ENCODE results near the gene GNB2.
"Not testable (repeated sequence)": the region's sequence is repeated elsewhere in the genome, so short reads cannot be mapped to it uniquely, and the experiment has no call there.

GNB2 gene

GRCh38 chr7:100692578-100692961 lies 19.0 kb downstream of the GNB2 start:
- no peak for DNase-seq (ENCODE audit: extremely low read depth, low read depth)
- H3K4me3 ChIP-seq (replicated peaks; ENCODE audit: low read depth, low read length) = peak overlapping the region; percentile 91
- TF ChIP-seq CTCF (IDR thresholded peaks at IDR 0.05; ENCODE audit: low read depth, low read length, missing control alignments) = no peak

- no peak for DNase-seq (ENCODE audit: extremely low read depth, low read depth)
- TF ChIP-seq CTCF (IDR thresholded peaks at IDR 0.05; ENCODE audit: low read depth, low read length, missing control alignments) = no peak
- peak overlapping the region; percentile 91 for H3K4me3 ChIP-seq (replicated peaks; ENCODE audit: low read depth, low read length)
These were observed 20.0 kb downstream of the GNB2 start for GRCh38 chr7:100693312-100694097.

GRCh38 chr7:100694098-100694745 lies 20.7 kb downstream of the GNB2 start, which contains the start of gene GIGYF1:
GIGYF1 (minus strand) TSS chr7:100694250; CDS start chr7:100688238, 6,012 bp downstream.
- peak within 1 kb of the TSS; percentile 91 for H3K4me3 ChIP-seq (replicated peaks; ENCODE audit: low read depth, low read length)
- TF ChIP-seq CTCF (IDR thresholded peaks at IDR 0.05; ENCODE audit: low read depth, low read length, missing control alignments) = no peak
- no peak for DNase-seq (ENCODE audit: extremely low read depth, low read depth)

- no peak for DNase-seq (ENCODE audit: extremely low read depth, low read depth)
- no peak for TF ChIP-seq CTCF (IDR thresholded peaks at IDR 0.05; ENCODE audit: low read depth, low read length, missing control alignments)
- no peak overlapping the region for H3K4me3 ChIP-seq (replicated peaks; ENCODE audit: low read depth, low read length)
These were observed 22.6 kb downstream of the GNB2 start for GRCh38 chr7:100696123-100696521.

- TF ChIP-seq CTCF (IDR thresholded peaks at IDR 0.05; ENCODE audit: low read depth, low read length, missing control alignments) = no peak
- no peak for DNase-seq (ENCODE audit: extremely low read depth, low read depth)
- H3K4me3 ChIP-seq (replicated peaks; ENCODE audit: low read depth, low read length) = no peak overlapping the region
These were observed 25.5 kb downstream of the GNB2 start for GRCh38 chr7:100699018-100699417.

GRCh38 chr7:100701089-100701488 lies 27.5 kb downstream of the GNB2 start:
- DNase-seq (ENCODE audit: extremely low read depth, low read depth); H3K4me3 ChIP-seq (replicated peaks; ENCODE audit: low read depth, low read length): not testable (repeated sequence)

GRCh38 chr7:100705320-100705752 lies 31.8 kb downstream of the GNB2 start:
- peak overlapping the region; percentile 97 for H3K4me3 ChIP-seq (replicated peaks; ENCODE audit: low read depth, low read length)
- peak; percentile 87 for TF ChIP-seq CTCF (IDR thresholded peaks at IDR 0.05; ENCODE audit: low read depth, low read length, missing control alignments)
- DNase-seq (ENCODE audit: extremely low read depth, low read depth) = no peak
